ENCODE results near the gene IDI2.

The IDI2 gene

GRCh38 chr10:980468-981093 is 45.1 kb downstream of the IDI2 start:
- DNase-seq (ENCODE audit: low spot score) = no peak

GRCh38 chr10:978826-979421 is 46.7 kb downstream of the IDI2 start:
- no peak for DNase-seq (ENCODE audit: low spot score)

GRCh38 chr10:976316-976715 is 49.3 kb downstream of the IDI2 start:
- DNase-seq (ENCODE audit: low spot score) = no peak

- no peak for DNase-seq (ENCODE audit: low spot score)
Measured at GRCh38 chr10:974785-975074, 50.9 kb downstream of the IDI2 start.

GRCh38 chr10:974038-974784 is 51.4 kb downstream of the IDI2 start:
- DNase-seq (ENCODE audit: low spot score) = no peak

- no peak for DNase-seq (ENCODE audit: low spot score)
Measured at GRCh38 chr10:972763-973162, 52.9 kb downstream of the IDI2 start.

GRCh38 chr10:971613-972012 is 54.0 kb downstream of the IDI2 start:
- DNase-seq (ENCODE audit: low spot score) = no peak

- no peak for DNase-seq (ENCODE audit: low spot score)
Measured at GRCh38 chr10:971150-971542, 54.5 kb downstream of the IDI2 start.

- no peak for DNase-seq (ENCODE audit: low spot score)
Measured at GRCh38 chr10:970311-971149, 55.1 kb downstream of the IDI2 start.

- no peak for DNase-seq (ENCODE audit: low spot score)
Measured at GRCh38 chr10:969473-970150, 56.0 kb downstream of the IDI2 start.

All from kidney capillary endothelial cell (primary cell).